ENCODE data around the gene SYT7. TPM values are rescaled to one million over a fixed set of nuclear protein-coding genes. Genes with fewer than 3 reads are reported as not detected.

SYT7 gene
- total RNA-seq, 2 donors from 2014 or later = 2.6 TPM; not detected in 1

GRCh38 chr11:61571337-61571736, 9.5 kb downstream of the SYT7 start:
- Histone ChIP-seq H3K9me3 (no peaks in the 10 kb centered on the region), H3K27ac (no peak overlapping the region), H3K36me3 (no peaks in the 10 kb centered on the region), H3K4me3 (no peak overlapping the region), H3K4me1 (ENCODE audit: control insufficient read depth in 1 of 2, low read depth in 2 of 2) (no peaks in the 10 kb centered on the region), H3K27me3 (replicated peaks; ENCODE audit: insufficient read depth) (peaks cover 7% of the 10 kb centered on the region)
- no peak for DNase-seq (ENCODE audit: low spot score)
- ATAC-seq (ENCODE audit: insufficient number of reproducible peaks, low FRiP score, low read depth) = no peak
- TF ChIP-seq CTCF (IDR thresholded peaks at IDR 0.05) = no peak

- H3K27me3 ChIP-seq (replicated peaks; ENCODE audit: insufficient read depth) = peaks cover 7% of the 10 kb centered on the region
- DNase-seq (ENCODE audit: low spot score) (no peak), ATAC-seq (ENCODE audit: insufficient number of reproducible peaks, low FRiP score, low read depth) (no peak)
- H3K9me3 ChIP-seq = no peaks in the 10 kb centered on the region
- no peaks in the 10 kb centered on the region for H3K36me3 ChIP-seq
- no peaks in the 10 kb centered on the region for H3K4me1 ChIP-seq (ENCODE audit: control insufficient read depth in 1 of 2, low read depth in 2 of 2)
- no peak for TF ChIP-seq CTCF (IDR thresholded peaks at IDR 0.05)
- H3K4me3 ChIP-seq = no peak overlapping the region
- H3K27ac ChIP-seq = no peak overlapping the region
Measured at GRCh38 chr11:61569701-61570100, 11.2 kb downstream of the SYT7 start.

GRCh38 chr11:61569018-61569417, 11.9 kb downstream of the SYT7 start:
- Histone ChIP-seq H3K27ac (no peak overlapping the region), H3K4me1 (ENCODE audit: control insufficient read depth in 1 of 2, low read depth in 2 of 2) (no peaks in the 10 kb centered on the region), H3K27me3 (replicated peaks; ENCODE audit: insufficient read depth) (peaks cover 7% of the 10 kb centered on the region), H3K4me3 (no peak overlapping the region), H3K9me3 (no peaks in the 10 kb centered on the region), H3K36me3 (no peaks in the 10 kb centered on the region)
- no peak for TF ChIP-seq CTCF (IDR thresholded peaks at IDR 0.05)
- no peak for ATAC-seq (ENCODE audit: insufficient number of reproducible peaks, low FRiP score, low read depth)
- no peak for DNase-seq (ENCODE audit: low spot score)

GRCh38 chr11:61567286-61568061, 13.4 kb downstream of the SYT7 start:
- TF ChIP-seq CTCF (IDR thresholded peaks at IDR 0.05) = peak; percentile 27
- no peak overlapping the region for H3K27ac ChIP-seq
- no peak for ATAC-seq (ENCODE audit: insufficient number of reproducible peaks, low FRiP score, low read depth)
- H3K4me1 ChIP-seq (ENCODE audit: control insufficient read depth in 1 of 2, low read depth in 2 of 2) = no peaks in the 10 kb centered on the region
- peaks cover 7% of the 10 kb centered on the region for H3K27me3 ChIP-seq (replicated peaks; ENCODE audit: insufficient read depth)
- H3K9me3 ChIP-seq = no peaks in the 10 kb centered on the region
- no peak overlapping the region for H3K4me3 ChIP-seq
- no peaks in the 10 kb centered on the region for H3K36me3 ChIP-seq
- DNase-seq (ENCODE audit: low spot score) = no peak

- Histone ChIP-seq H3K9me3 (no peaks in the 10 kb centered on the region), H3K27ac (no peak overlapping the region), H3K36me3 (no peaks in the 10 kb centered on the region), H3K4me1 (ENCODE audit: control insufficient read depth in 1 of 2, low read depth in 2 of 2) (no peaks in the 10 kb centered on the region), H3K4me3 (no peak overlapping the region), H3K27me3 (replicated peaks; ENCODE audit: insufficient read depth) (peaks cover 9% of the 10 kb centered on the region)
- DNase-seq (ENCODE audit: low spot score) (no peak), ATAC-seq (ENCODE audit: insufficient number of reproducible peaks, low FRiP score, low read depth) (no peak)
- TF ChIP-seq CTCF (IDR thresholded peaks at IDR 0.05) = no peak
Measured at GRCh38 chr11:61564936-61565696, 15.8 kb downstream of the SYT7 start.
